ENCODE measurements around the gene TRAK2.

DNA sequence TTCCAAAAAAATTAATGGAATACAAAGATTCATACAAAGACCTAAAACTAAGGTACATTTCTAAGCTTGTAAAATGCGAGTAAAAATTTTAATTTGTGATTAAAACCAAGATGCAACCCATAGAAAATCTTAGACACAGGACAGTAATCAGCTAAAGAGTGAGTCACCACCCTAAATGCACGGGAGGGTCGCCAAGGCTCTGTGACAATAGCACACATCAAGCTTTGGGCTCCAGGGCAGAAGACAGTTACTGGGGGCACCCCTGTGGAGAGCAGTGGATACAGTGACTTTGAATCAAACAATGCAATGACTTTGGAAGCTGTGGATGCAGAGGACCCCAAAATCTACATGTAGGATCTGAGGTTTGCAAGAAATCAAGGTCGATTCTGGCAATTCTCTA, 101.7 kb downstream of the TRAK2 start:
- TF ChIP-seq, protein P1, sequence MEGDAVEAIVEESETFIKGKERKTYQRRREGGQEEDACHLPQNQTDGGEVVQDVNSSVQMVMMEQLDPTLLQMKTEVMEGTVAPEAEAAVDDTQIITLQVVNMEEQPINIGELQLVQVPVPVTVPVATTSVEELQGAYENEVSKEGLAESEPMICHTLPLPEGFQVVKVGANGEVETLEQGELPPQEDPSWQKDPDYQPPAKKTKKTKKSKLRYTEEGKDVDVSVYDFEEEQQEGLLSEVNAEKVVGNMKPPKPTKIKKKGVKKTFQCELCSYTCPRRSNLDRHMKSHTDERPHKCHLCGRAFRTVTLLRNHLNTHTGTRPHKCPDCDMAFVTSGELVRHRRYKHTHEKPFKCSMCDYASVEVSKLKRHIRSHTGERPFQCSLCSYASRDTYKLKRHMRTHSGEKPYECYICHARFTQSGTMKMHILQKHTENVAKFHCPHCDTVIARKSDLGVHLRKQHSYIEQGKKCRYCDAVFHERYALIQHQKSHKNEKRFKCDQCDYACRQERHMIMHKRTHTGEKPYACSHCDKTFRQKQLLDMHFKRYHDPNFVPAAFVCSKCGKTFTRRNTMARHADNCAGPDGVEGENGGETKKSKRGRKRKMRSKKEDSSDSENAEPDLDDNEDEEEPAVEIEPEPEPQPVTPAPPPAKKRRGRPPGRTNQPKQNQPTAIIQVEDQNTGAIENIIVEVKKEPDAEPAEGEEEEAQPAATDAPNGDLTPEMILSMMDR (conservative IDR thresholded peaks at IDR 0.05; ENCODE audit: low read depth, low read length), result no peak
- no peak for TF ChIP-seq EZH2 (IDR thresholded peaks at IDR 0.05; ENCODE audit: borderline replicate concordance, low read depth, low read length, poor library complexity, severe bottlenecking)
